Right kidney (tissue), 1 donor: Measurements from ENCODE around the gene CYYR1.
"Not testable (repeated sequence)": the region's sequence is repeated elsewhere in the genome, so short reads cannot be mapped to it uniquely, and the experiment has no call there.

ENCODE experiments used
- DNase-seq: peaks from one replicate; pipeline ENCODE4 v3.0.0-alpha.2; 2016

Gene CYYR1

GRCh38 chr21:26491663-26492062 lies 81.4 kb downstream of the CYYR1 start:
- DNase-seq = no peak

- no peak for DNase-seq
Measured at GRCh38 chr21:26490771-26491170, 82.3 kb downstream of the CYYR1 start.

- no peak for DNase-seq
Measured at GRCh38 chr21:26489781-26490180, 83.3 kb downstream of the CYYR1 start.

DNA sequence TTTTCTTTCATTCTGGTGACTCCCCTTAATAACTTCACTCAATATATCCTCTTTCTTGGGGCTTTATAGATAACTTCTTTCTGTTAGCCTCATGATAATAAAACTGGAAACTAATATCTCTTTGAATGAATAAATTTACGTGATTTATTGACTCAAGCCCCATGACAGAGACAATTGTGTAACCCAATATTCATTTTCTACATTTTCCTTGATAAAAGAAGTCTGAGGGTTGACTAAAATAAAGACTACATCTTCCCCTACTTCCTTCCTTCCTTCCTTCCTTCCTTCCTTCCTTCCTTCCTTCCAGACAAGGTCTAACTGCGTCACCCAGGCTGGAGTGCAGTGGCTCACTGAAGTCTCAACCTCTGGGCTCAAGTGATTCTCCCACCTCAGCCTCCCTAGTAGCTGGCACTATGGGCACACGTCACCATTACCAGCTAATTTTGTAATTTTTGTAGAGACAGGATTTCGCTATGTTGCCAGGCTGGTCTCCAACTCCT lies 85.1 kb downstream of the CYYR1 start:
- DNase-seq = no peak

DNA sequence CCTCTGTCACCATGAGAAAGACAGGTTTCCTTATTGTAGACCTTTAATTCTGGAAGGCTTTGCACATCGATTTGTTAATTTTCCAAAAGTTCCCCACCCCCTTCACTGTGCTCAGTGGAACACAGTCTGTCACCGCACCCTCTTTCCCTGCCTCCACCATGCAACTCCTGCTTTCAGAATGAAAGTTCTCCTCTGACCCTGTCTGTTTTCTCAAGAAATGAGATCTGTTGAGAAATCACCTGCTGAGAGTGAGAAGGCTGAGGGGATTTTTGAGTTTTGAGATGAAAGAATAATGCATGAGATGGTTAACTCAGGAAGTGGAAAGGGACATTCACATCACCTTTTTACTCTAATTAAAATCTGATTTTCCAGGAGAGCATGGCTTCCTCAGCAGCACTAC lies 99.6 kb downstream of the CYYR1 start:
- no peak for DNase-seq

- no peak for DNase-seq
Measured at GRCh38 chr21:26471099-26471471, 102.0 kb downstream of the CYYR1 start.

- DNase-seq = no peak
Measured at GRCh38 chr21:26470351-26471098, 102.6 kb downstream of the CYYR1 start.

GRCh38 chr21:26469789-26470188 lies 103.3 kb downstream of the CYYR1 start:
- DNase-seq = no peak

DNA sequence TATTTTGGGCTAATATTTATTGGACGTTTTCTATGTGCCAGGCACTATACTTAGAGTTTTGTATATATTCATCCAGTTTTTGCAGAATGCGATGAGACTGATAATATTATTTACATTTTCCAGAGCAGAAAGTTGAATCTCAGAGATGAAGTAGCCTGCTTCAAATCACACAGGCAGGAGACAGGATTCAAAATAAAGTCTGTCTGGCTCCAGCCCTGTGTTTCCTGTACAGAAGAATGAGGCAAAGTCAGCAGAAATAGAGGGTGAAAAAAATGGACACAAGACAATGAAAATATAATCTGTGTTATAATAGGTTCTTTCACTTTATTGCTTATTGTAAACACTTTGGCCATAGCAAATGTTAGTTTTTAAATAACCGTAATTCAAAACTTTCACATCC lies 107.2 kb downstream of the CYYR1 start:
- no peak for DNase-seq

GRCh38 chr21:26461500-26461899 lies 111.6 kb downstream of the CYYR1 start:
- DNase-seq = no peak

- no peak for DNase-seq
Measured at GRCh38 chr21:26460621-26461020, 112.5 kb downstream of the CYYR1 start.

DNA sequence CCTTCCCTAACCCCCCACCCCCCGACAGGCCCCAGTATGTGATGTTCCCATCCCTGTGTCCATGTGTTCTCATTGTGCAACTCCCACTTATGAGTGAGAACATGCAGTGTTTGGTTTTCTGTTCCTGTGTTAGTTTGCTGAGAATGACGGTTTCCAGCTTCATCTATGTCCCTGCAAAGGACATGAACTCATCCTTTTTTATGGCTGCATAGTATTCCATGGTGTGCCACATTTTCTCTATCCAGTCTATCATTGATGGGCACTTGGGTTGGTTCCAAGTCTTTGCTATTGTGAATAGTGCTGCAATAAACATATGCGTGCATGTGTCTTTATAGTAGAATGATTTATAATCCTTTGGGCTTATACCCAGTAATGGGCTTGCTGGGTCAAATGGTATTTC lies 114.2 kb downstream of the CYYR1 start:
- DNase-seq = not testable (repeated sequence)

DNA sequence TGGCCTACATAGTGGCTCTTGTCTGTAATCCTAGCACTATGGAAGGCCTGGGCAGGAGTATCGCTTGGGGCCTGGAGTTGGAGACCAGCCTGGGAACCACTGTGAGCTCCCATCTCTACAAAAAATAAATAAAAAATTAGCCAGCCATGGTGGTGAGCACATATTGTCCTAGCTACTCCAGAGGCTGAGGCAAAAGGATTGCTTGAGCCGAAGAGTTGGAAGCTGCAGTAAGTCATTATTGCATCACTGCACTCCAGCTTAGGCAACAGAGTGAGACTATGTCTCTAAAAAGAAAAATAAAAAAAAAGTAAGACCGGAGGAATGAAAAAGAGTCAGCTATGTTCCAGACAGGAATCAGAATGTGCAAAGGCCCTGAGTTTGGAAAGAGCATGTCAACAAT lies 115.3 kb downstream of the CYYR1 start:
- DNase-seq = no peak

DNA sequence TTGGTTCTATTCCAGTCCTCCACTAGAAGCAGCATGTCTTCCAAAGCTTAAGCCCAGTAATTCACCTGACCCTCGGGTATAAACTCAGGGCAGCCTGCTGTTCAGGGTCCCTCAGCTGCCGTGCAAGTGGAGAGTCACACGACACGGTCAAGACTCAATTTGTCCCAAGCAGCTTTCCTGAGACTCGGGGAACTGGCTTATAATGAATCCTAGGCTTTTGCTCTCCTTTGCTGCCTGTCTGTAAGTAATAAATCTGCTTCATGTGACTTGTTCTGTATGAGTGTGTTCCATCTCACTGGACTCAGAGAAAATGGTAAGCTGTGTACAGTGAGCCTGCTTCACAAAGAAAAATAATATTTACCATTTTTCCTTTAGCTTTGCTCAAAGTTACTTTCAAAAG lies 119.8 kb downstream of the CYYR1 start:
- DNase-seq = no peak

- no peak for DNase-seq
Measured at GRCh38 chr21:26451081-26451740, 121.9 kb downstream of the CYYR1 start.

DNA sequence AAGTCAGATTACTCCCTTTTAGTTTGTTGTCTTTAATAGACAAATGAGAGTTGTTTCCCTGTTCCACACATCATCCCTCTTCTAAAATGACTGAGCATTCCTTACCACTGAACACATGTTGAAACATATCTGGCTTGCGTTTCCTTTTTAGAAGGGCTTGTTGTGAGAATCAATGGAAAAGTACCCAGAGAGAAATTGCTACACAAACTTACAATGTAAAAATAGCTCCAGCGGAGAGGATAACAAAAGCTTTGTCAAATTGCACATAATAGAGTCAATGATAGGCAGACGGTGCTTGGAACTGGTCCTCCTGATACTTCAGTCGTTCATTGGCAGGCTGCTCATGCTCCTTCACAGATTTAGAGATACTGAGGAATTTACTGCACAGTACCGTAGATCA lies 123.9 kb downstream of the CYYR1 start:
- no peak for DNase-seq

- no peak for DNase-seq
Measured at GRCh38 chr21:26448751-26449150, 124.3 kb downstream of the CYYR1 start.

DNA sequence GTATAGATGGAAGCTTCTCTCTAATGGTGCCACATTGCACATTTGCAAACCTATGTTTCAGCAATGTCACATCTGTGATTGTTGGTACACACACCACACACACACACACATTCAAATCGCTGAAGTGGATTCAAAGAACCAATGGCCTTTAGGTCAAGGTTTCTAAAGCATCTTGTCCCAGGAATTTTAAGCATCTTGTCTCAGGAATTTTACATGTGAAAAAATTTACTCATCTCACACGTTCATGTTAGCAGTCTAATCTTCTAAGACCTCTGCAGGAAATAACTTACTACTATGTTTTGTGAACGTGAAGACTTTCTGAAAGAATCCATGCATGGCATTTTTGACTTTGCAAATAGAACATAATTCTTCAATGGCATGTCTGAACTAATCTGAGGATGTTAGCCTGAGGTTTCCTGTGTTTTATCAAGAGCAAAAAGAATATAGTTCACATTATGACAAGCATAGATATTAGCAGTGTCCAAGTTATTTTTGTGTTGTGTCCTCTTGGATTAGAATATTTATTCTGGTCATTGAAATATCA lies 125.1 kb downstream of the CYYR1 start:
- DNase-seq = no peak

DNA sequence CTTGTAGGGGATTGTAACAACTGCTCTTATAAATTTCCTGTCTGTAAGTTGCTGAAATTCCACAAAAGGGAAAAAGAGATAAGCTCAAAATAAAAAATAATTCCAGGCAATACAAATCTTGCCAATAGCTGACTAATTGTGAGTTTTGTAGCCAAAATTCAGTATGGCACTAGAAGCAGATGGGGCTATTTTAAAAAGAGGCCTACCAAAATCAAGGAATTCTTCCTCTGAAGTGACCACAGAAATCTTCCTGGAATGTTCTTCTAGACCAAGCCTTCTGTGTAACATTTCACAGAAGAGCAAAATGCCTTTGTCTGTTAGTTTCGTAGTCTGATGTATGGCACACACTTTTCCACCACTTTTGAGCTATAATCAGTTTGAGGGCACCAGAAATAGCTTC lies 127.6 kb downstream of the CYYR1 start:
- no peak for DNase-seq

GRCh38 chr21:26444646-26445045 lies 128.4 kb downstream of the CYYR1 start:
- DNase-seq = no peak

GRCh38 chr21:26443867-26444266 lies 129.2 kb downstream of the CYYR1 start:
- no peak for DNase-seq

- no peak for DNase-seq
Measured at GRCh38 chr21:26443291-26443690, 129.8 kb downstream of the CYYR1 start.

DNA sequence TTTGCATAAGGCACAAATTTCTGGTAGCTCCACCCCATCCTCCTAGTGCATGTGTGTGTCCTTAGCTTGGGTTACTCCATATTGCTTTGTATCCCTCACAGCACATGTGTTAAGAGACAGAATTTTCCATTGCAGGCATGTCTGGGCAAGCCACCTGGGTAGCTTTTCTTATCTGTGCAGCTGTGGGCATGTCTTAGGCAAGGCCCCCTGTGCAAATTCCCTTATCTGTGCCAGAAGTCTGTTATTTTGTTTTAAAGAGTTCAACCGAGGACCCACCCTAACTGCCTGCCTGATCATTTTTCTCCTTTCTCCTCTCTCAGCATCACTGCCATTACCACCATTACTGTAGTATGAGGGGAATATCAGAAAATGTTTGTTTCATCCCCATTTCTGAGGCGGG lies 131.9 kb downstream of the CYYR1 start:
- DNase-seq = no peak

- DNase-seq = no peak
Measured at GRCh38 chr21:26438976-26439375, 134.1 kb downstream of the CYYR1 start.
